ENCODE results near the gene SHROOM4. TPM values are rescaled to one million over a fixed set of nuclear protein-coding genes. Genes with fewer than 3 reads are reported as not detected.

The SHROOM4 gene
- 1 to 10 TPM; 2.3 to 7.1 (median 3.2) TPM for total RNA-seq

- WGBS, 2 donors (ENCODE audit: low coverage in 1 of 2) = 43% methylated on average over 47 of the region's 47 CpGs; no CpG with 5 or more reads in 1 of the 2 donors
- Histone ChIP-seq H3K4me1 (no peaks in the 10 kb centered on the region), H3K27me3 (no peaks in the 10 kb centered on the region), H3K9me3 (no peaks in the 10 kb centered on the region), H3K27ac (peak within 1 kb of the TSS; percentile 57 to 78 (median 70)), H3K36me3 (no peaks in the 10 kb centered on the region), H3K4me3 (peak within 1 kb of the TSS; percentile 28 to 59 (median 46))
- intact Hi-C loops (cut with DNase I; ENCODE audit: low total_unique reads) = no loop called here
- TF ChIP-seq POLR2AphosphoS5 (IDR thresholded peaks at IDR 0.05) (peak in 2 of 3 donors; percentile 27 to 44), EP300 (IDR thresholded peaks at IDR 0.05; ENCODE audit: low read depth) (no peak)
- in situ Hi-C loops (cut with MboI; ENCODE audit: low pct_ligation_motif_present in 1 of 4, low pct_unique_long_range_greater_than_20kb in 1 of 4, low sequenced_read_pairs in 3 of 4) = no loop called here
- peak; percentile 46 for DNase-seq
Observed at GRCh38 chrX:50813843-50814661, at the start of gene SHROOM4. TSS of gene SHROOM4 (minus strand) at chrX:50814194. CDS start at chrX:50814018, 176 bp downstream.

- 75 to 83% methylated on average over 1 of the region's 1 CpG for WGBS, 2 donors (ENCODE audit: low coverage in 1 of 2)
Observed at GRCh38 chrX:50863471-50863870, 49.5 kb upstream of the SHROOM4 start.

GRCh38 chrX:50860518-50860917 lies 46.5 kb upstream of the SHROOM4 start:
- H3K4me3 ChIP-seq = no peak overlapping the region
- TF ChIP-seq CTCF (IDR thresholded peaks at IDR 0.05) = no peak
- TF ChIP-seq POLR2AphosphoS5 (IDR thresholded peaks at IDR 0.05) = no peak
- TF ChIP-seq EP300 (IDR thresholded peaks at IDR 0.05; ENCODE audit: low read depth) = no peak
- no peak for TF ChIP-seq POLR2A (IDR thresholded peaks at IDR 0.05)
- no peaks in the 10 kb centered on the region for H3K36me3 ChIP-seq
- 79% methylated on average over 3 of the region's 3 CpGs; no CpG with 5 or more reads in 1 of the 2 donors for WGBS, 2 donors (ENCODE audit: low coverage in 1 of 2)
- H3K27me3 ChIP-seq = no peaks in the 10 kb centered on the region
- in situ Hi-C loops (cut with MboI; ENCODE audit: low pct_ligation_motif_present in 1 of 4, low pct_unique_long_range_greater_than_20kb in 1 of 4, low sequenced_read_pairs in 3 of 4) = no loop called here
- intact Hi-C loops (cut with DNase I; ENCODE audit: low total_unique reads) = no loop called here
- H3K27ac ChIP-seq = no peak overlapping the region
- no peak for DNase-seq
- no peaks in the 10 kb centered on the region for H3K9me3 ChIP-seq
- no peaks in the 10 kb centered on the region for H3K4me1 ChIP-seq

More at GRCh38 chrX:50863471-50863870, 49.5 kb upstream of the SHROOM4 start:
- TF ChIP-seq POLR2AphosphoS5 (IDR thresholded peaks at IDR 0.05) (no peak), POLR2A (IDR thresholded peaks at IDR 0.05) (no peak), EP300 (IDR thresholded peaks at IDR 0.05; ENCODE audit: low read depth) (no peak)
- H3K36me3 ChIP-seq = no peaks in the 10 kb centered on the region
- H3K27me3 ChIP-seq = no peaks in the 10 kb centered on the region
- H3K27ac ChIP-seq = no peak overlapping the region
- in situ Hi-C loops (cut with MboI; ENCODE audit: low pct_ligation_motif_present in 1 of 4, low pct_unique_long_range_greater_than_20kb in 1 of 4, low sequenced_read_pairs in 3 of 4) = no loop called here
- intact Hi-C loops (cut with DNase I; ENCODE audit: low total_unique reads) = no loop called here
- H3K4me1 ChIP-seq = no peaks in the 10 kb centered on the region
- H3K4me3 ChIP-seq = no peak overlapping the region
- DNase-seq = no peak
- no peaks in the 10 kb centered on the region for H3K9me3 ChIP-seq

GRCh38 chrX:50858548-50858947 lies 44.6 kb upstream of the SHROOM4 start:
- 71 to 100% methylated on average over 1 to 3 of the region's 3 CpGs for WGBS, 2 donors (ENCODE audit: low coverage in 1 of 2)
- DNase-seq = no peak
- intact Hi-C loops (cut with DNase I; ENCODE audit: low total_unique reads) (no loop called here), in situ Hi-C loops (cut with MboI; ENCODE audit: low pct_ligation_motif_present in 1 of 4, low pct_unique_long_range_greater_than_20kb in 1 of 4, low sequenced_read_pairs in 3 of 4) (no loop called here)
- no peaks in the 10 kb centered on the region for H3K4me1 ChIP-seq
- H3K27ac ChIP-seq = no peak overlapping the region
- H3K27me3 ChIP-seq = no peaks in the 10 kb centered on the region
- TF ChIP-seq CTCF (IDR thresholded peaks at IDR 0.05) (no peak), EP300 (IDR thresholded peaks at IDR 0.05; ENCODE audit: low read depth) (no peak), POLR2AphosphoS5 (IDR thresholded peaks at IDR 0.05) (no peak), POLR2A (IDR thresholded peaks at IDR 0.05) (no peak)
- no peaks in the 10 kb centered on the region for H3K36me3 ChIP-seq
- no peak overlapping the region for H3K4me3 ChIP-seq
- no peaks in the 10 kb centered on the region for H3K9me3 ChIP-seq

- TF ChIP-seq POLR2AphosphoS5 (IDR thresholded peaks at IDR 0.05) (no peak), POLR2A (IDR thresholded peaks at IDR 0.05) (no peak), CTCF (IDR thresholded peaks at IDR 0.05) (no peak), EP300 (IDR thresholded peaks at IDR 0.05; ENCODE audit: low read depth) (no peak)
- no peaks in the 10 kb centered on the region for H3K9me3 ChIP-seq
- no peak for DNase-seq
- no peaks in the 10 kb centered on the region for H3K4me1 ChIP-seq
- no peaks in the 10 kb centered on the region for H3K27me3 ChIP-seq
- no peaks in the 10 kb centered on the region for H3K36me3 ChIP-seq
- 40% methylated on average over 1 of the region's 1 CpG; no CpG with 5 or more reads in 1 of the 2 donors for WGBS, 2 donors (ENCODE audit: low coverage in 1 of 2)
- in situ Hi-C loops (cut with MboI; ENCODE audit: low pct_ligation_motif_present in 1 of 4, low pct_unique_long_range_greater_than_20kb in 1 of 4, low sequenced_read_pairs in 3 of 4) (no loop called here), intact Hi-C loops (cut with DNase I; ENCODE audit: low total_unique reads) (no loop called here)
- no peak overlapping the region for H3K4me3 ChIP-seq
- H3K27ac ChIP-seq = no peak overlapping the region
Observed at GRCh38 chrX:50853399-50853798, 39.4 kb upstream of the SHROOM4 start.
